HG02623 (cell line): ENCODE measurements around the gene TOX4.
"Not testable (repeated sequence)": the region's sequence is repeated elsewhere in the genome, so short reads cannot be mapped to it uniquely, and the experiment has no call there.

ENCODE experiments used
- ATAC-seq: cut with Tn5 transposase; IDR thresholded peaks from one replicate; pipeline ENCODE4 v1.9.1; 2021; ENCODE audit warnings: moderate library complexity; ENCODE audit not compliant: unreplicated experiment

TOX4 gene

GRCh38 chr14:21533294-21533693 lies 56.3 kb downstream of the TOX4 start:
- no peak for ATAC-seq

DNA sequence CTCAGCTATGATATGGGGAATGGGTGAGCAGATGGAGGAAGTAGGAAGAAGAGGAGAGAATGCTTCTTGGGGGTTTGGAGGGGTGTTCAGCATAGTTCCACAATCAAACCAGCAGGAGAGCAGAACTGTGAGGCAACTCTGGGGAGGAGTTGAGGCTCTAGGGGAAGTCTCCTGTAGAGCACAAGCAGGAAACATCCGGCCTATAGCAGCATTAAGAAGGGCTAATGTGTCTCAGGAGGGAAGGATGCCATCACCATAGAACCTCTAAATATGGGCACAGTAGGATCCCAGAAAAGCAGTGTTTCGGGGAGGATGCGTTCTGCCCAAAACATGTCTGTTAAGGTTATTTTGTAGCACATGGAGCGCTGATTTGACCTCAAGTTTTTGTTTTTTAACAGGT lies 57.6 kb downstream of the TOX4 start:
- no peak for ATAC-seq

GRCh38 chr14:21535545-21536417 lies 58.8 kb downstream of the TOX4 start:
- ATAC-seq, result no peak

GRCh38 chr14:21536418-21537089 lies 59.6 kb downstream of the TOX4 start:
- no peak for ATAC-seq

DNA sequence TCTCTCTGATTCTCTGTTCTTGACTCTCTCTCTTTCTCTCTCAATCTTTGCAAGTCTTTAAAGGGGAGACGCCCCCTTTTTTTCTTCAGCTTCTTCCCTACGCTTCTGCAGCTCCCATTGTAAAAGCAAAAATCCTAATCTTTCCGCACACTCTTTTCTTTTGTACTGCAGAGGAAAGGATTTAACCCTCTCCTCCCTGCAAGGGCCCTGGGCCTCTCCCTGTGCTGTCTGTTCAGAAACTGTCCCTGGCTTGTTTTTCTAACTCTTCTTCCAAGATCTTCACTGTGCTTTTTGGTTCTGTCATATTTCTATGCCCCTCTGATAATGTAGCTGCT lies 60.1 kb downstream of the TOX4 start:
- no peak for ATAC-seq

GRCh38 chr14:21539189-21539940 lies 62.4 kb downstream of the TOX4 start:
- no peak for ATAC-seq

- ATAC-seq, result no peak
These were observed 64.5 kb downstream of the TOX4 start for GRCh38 chr14:21541413-21542074.

DNA sequence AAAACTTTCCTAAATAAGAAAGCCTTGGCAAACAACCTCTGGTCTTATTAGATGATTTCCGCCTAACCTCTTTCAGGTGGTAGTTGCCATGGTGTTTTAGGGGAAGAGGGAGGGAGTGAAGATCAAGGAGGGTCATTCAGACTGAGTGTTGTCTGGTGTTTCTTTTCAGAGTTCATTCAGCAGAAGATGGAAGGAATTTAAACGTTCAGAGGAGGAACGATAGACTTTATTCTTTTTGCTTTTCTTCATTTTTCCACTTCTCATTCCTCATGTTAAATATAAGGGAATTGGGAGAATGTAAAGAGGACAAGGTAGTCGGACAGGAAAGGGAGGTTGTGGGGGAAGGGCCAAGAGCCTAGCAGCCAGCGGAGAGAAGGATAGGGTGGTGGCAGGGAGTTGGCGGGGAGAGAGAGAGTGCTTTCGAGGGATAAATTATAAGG lies 66.5 kb downstream of the TOX4 start:
- ATAC-seq, result no peak

GRCh38 chr14:21543963-21544362 lies 67.0 kb downstream of the TOX4 start:
- ATAC-seq, result no peak

- ATAC-seq, result not testable (repeated sequence)
These were observed 67.6 kb downstream of the TOX4 start for GRCh38 chr14:21544588-21544987.
